ENCODE measurements around the gene NEUROD1.

Gene NEUROD1

DNA sequence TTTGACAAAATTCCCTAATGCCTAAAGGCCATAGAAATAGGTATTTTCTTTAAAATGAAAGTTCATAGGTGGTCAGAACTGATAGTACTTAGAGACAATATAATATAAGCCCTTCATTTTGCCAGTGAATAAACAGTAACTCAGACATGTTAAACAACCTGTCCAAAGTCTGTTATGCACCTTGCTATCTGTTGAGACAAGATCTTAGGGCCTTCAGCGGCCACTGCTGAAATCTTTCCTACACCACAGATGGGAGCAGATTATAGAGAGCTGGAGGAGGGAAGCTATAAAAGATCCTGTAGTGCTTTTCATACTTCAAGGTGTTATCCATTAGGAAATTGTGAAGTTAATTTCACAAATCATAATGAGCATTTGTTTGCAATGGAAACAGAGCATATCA is 37.2 kb downstream of the NEUROD1 start:
- DNase-seq (ENCODE audit: extremely low read depth in 1 of 2, low read depth in 1 of 2), result no peak

DNA sequence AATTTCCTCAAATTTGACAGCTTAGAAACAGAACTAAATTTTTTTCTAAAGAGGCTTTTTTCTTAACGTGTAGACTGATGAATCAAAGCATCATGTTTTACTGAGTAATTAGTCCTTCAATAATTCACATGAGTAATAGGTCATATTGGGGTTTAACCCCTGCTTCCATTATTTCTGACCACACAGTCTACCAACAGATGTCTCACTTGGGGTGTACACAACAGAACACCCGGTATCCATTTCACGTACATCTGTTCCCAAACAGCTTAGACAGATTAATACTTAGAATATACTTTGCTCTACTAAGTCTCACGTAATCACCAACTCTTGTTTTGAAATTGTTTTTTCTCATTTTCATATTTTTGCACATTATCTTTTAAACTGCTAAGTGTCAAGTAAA is 38.2 kb downstream of the NEUROD1 start:
- no peak for DNase-seq (ENCODE audit: extremely low read depth in 1 of 2, low read depth in 1 of 2)

DNA sequence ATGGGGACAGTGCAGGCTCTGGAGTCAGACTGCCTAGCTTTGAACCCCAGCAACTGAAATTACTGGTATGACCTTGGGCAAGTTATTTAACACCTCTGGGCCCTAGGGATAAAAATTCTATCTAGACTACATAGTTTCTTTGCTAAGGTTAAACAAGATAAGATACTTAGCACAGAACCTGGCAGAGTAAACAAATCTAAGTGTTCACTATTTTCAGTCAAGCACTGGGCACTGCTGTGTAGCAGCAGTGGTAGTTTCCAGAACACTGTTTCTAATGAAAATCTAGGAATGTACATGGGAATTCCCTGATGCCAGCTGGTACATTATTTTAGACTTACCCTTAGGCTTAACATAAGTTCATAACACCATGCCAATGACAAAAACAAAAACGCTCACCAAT is 40.6 kb downstream of the NEUROD1 start:
- no peak for DNase-seq (ENCODE audit: extremely low read depth in 1 of 2, low read depth in 1 of 2)

DNA sequence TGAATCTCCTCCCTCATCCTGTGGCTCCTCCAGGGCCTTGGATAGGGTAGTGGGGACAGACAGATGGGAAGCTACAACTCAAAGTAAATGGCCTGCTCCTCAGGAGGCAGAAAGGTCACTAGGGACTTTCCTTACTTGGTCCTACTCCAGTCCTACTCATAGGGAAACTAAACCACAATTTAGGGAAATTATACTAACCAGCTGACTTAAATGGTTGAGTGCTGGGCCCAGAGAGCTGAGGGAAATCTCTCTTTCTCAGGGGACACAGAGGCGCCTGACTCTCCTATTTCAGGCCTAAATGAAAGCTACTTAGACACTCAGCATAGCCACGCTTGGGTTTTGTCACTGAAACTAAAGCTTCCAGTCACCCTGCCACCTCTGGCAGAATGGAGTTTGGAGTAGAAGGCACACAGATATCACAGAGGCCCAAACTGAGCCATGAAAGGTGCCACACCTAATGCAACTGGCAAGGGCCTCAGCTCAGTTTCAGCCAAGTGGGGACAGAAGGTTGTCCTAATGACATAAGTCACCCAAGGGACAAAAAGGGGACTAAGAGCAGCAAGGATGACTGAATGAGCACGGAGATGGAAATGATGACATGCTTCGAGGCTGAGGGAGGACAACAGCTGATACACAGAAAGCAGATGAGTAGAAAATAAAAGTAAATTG is 47.5 kb downstream of the NEUROD1 start:
- DNase-seq (ENCODE audit: extremely low read depth in 1 of 2, low read depth in 1 of 2), result no peak

DNA sequence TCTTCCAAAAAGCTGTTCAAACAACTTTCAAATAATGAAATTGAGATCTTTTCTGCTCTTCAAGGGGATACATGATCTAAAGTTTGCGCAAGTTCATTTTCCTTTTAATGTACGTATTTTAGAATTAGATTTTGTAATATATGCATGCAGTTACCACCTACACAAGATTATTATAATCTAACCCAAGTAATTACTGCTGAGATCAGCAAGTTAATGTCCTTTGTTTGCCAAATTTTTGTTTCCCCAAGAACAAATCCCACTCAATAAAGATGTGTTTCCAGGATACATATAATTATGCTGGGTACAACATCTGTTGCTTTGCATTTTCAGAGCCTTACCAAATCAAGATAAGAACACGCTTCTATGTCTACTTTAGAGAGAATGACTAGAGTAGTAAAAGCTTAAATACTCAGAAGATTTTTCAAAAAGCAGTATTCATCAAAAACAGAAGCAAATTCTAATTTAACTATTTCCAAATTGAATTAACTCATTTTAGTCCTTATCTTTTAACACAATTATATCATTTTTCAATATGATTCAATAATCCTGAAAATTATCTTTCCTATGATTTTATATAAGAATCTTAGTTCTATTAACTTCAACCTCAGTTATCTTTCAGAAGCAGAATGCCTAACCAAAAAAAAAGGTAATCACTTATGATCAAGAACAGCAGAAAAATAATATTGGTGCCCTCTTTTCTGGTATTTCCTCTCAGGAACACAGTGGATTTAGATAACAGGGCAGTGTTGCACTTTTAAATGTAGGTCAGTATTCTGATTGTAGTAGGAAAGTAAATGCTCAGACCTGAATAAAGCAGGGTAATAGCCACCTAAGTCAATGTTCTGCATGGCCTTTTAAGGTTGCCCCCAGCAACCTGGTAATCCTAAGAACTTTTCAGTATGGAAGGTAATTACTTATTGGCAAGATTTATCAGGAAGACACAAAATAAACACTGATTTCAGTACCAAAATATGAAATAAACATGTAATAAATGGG is 51.4 kb downstream of the NEUROD1 start:
- no peak for DNase-seq (ENCODE audit: extremely low read depth in 1 of 2, low read depth in 1 of 2)

DNA sequence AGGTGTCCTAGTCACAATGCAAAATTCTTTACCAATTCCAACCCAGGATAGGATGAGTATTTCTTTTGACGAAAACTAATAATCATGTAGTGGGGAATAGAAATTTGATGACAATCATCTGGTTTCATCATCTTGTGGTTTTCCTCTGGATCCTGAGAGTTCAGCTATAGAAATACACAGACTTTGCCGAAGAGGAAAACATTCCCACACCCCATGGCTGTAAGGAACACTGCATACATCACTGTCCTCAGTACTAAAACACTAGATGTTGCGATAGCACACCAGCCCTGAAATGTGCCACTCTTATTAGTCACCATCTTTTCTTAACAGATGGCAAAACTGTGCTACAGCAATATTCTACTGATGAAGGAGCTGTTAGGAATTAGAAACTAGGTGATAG is 52.8 kb downstream of the NEUROD1 start:
- no peak for DNase-seq (ENCODE audit: extremely low read depth in 1 of 2, low read depth in 1 of 2)

DNA sequence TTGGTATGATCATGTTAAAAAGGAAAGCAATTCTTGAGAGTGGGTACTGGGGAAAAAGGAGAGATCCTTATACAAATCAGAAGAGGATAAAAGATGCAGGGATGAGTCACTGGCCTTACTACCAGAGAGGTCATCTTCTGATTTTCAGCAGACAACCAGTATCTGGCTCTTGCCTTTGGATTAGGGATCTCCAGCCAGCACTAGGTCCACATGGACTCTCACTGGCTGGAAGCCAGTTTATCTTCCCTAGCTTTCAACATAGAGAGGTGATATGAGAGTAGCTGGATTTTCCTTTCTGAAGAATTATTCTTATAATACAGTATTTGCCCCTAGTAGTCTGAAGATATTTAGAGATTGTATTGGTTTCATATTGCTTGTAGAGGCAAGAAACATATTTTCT is 53.6 kb downstream of the NEUROD1 start:
- DNase-seq (ENCODE audit: extremely low read depth in 1 of 2, low read depth in 1 of 2), result no peak

Data from stimulated activated CD8-positive, alpha-beta memory T cell treated with anti-CD3 and anti-CD28 coated beads, Interleukin-7, amount 100 ng/mL, for 48 hours (primary cell).